OCI-LY1 (cell line): ENCODE measurements around the gene ATP11A.

ENCODE experiments used
- H2AFZ ChIP-seq: fragments of 200-600 bp; sonication (generic), shearing (Covaris generic); 2 replicates; pipeline ENCODE4 v1.6.0; 2014; ENCODE audit warnings: antibody characterized with exemption, mild to moderate bottlenecking, low read length
- H3F3A ChIP-seq: fragments of 200-600 bp; sonication (generic), shearing (Covaris generic); 2 replicates; pipeline ENCODE4 v1.6.0; 2014; ENCODE audit warnings: mild to moderate bottlenecking, antibody characterized with exemption, low read length, moderate library complexity; ENCODE audit not compliant: insufficient read depth
- H3K27ac ChIP-seq: fragments of 200-600 bp; sonication (generic); 2 replicates; pipeline ENCODE4 v1.5.1; 2014; ENCODE audit warnings: low read length, mixed run types, mild to moderate bottlenecking, low read depth; ENCODE audit not compliant: poor library complexity, severe bottlenecking
- H3K27me3 ChIP-seq: fragments of 200-600 bp; sonication (generic); 2 replicates; pipeline ENCODE4 v1.6.0; 2014; ENCODE audit warnings: antibody characterized with exemption, mild to moderate bottlenecking, low read length, moderate library complexity; ENCODE audit not compliant: insufficient read depth
- H3K36me3 ChIP-seq: fragments of 200-600 bp; sonication (generic); 2 replicates; pipeline ENCODE4 v1.6.1; 2014; ENCODE audit warnings: mild to moderate bottlenecking, antibody characterized with exemption, low read length, moderate library complexity, mixed read lengths; ENCODE audit not compliant: insufficient read depth
- H3K4me1 ChIP-seq: fragments of 200-600 bp; sonication (generic); 2 replicates; pipeline ENCODE4 v1.5.1; 2014; ENCODE audit warnings: mild to moderate bottlenecking, low read length, moderate library complexity; ENCODE audit not compliant: insufficient read depth, severe bottlenecking
- H3K4me2 ChIP-seq: fragments of 200-600 bp; sonication (generic), shearing (Covaris generic); 2 replicates; pipeline ENCODE4 v1.6.1; 2014; ENCODE audit warnings: low read length
- H3K4me3 ChIP-seq: fragments of 200-600 bp; sonication (generic); 2 replicates; pipeline ENCODE4 v1.5.1; 2014; ENCODE audit warnings: low read length, low read depth, mild to moderate bottlenecking, mixed read lengths; ENCODE audit not compliant: poor library complexity, severe bottlenecking
- H3K79me2 ChIP-seq: fragments of 200-600 bp; shearing (Covaris generic); 2 replicates; pipeline ENCODE4 v1.6.1; 2016; ENCODE audit warnings: mixed run types, low read length, mixed read lengths; ENCODE audit not compliant: insufficient read depth
- H3K9ac ChIP-seq: fragments of 200-600 bp; sonication (generic), shearing (Covaris generic); 2 replicates; pipeline ENCODE4 v1.6.1; 2014; ENCODE audit warnings: mild to moderate bottlenecking, low read length, mixed read lengths
- H3K9me2 ChIP-seq: fragments of 200-600 bp; sonication (generic), shearing (Covaris generic); 2 replicates; pipeline ENCODE4 v1.6.1; 2014; ENCODE audit warnings: low read depth, mild to moderate bottlenecking, low read length, mixed read lengths
- H3K9me3 ChIP-seq: fragments of 200-600 bp; shearing (Covaris generic); 2 replicates; pipeline ENCODE4 v1.6.1; 2014; ENCODE audit warnings: low read length, mixed read lengths
- H4K20me1 ChIP-seq: fragments of 200-600 bp; sonication (generic), shearing (Covaris generic); 2 replicates; pipeline ENCODE4 v1.6.0; 2016; ENCODE audit warnings: mild to moderate bottlenecking, low read length; ENCODE audit not compliant: insufficient read depth
- CTCF ChIP-seq: fragments of 200-600 bp; sonication (generic), shearing (Covaris generic); IDR thresholded peaks from 2 replicates; pipeline ENCODE4 v1.5.1; 2017; ENCODE audit warnings: mild to moderate bottlenecking, antibody characterized with exemption, low read length, moderate library complexity, mixed read lengths
- EZH2 ChIP-seq: fragments of 200-600 bp; sonication (generic), shearing (Covaris generic); IDR thresholded peaks from 2 replicates; pipeline ENCODE4 v1.8.0; 2017; ENCODE audit warnings: borderline replicate concordance, mixed run types, mild to moderate bottlenecking, antibody characterized with exemption, low read length, moderate library complexity, mixed read lengths

The ATP11A gene

GRCh38 chr13:112814905-112815585 is 125.2 kb downstream of the ATP11A start:
- no peaks in the 10 kb centered on the region for H4K20me1 ChIP-seq
- H3K27me3 ChIP-seq: no peaks in the 10 kb centered on the region
- no peaks in the 10 kb centered on the region for H3K9me2 ChIP-seq
- no peak overlapping the region for H3K9ac ChIP-seq
- H3K4me3 ChIP-seq: no peak overlapping the region
- no peak for TF ChIP-seq CTCF
- no peak for TF ChIP-seq EZH2
- no peak overlapping the region for H3K4me2 ChIP-seq
- peaks cover 2% of the 10 kb centered on the region; the same call in 1 of the 2 replicates for H3K9me3 ChIP-seq
- H3K79me2 ChIP-seq: no peaks in the 10 kb centered on the region
- no peaks in the 10 kb centered on the region for H3F3A ChIP-seq
- no peak overlapping the region for H3K27ac ChIP-seq
- no peaks in the 10 kb centered on the region for H3K4me1 ChIP-seq
- H2AFZ ChIP-seq: no peak overlapping the region
- peaks cover 27% of the 10 kb centered on the region for H3K36me3 ChIP-seq

GRCh38 chr13:112815871-112816270 is 126.0 kb downstream of the ATP11A start:
- H3K27ac ChIP-seq: no peak overlapping the region
- no peaks in the 10 kb centered on the region for H3K27me3 ChIP-seq
- H3K9ac ChIP-seq: no peak overlapping the region
- H3K4me1 ChIP-seq: no peaks in the 10 kb centered on the region
- no peak for TF ChIP-seq EZH2
- TF ChIP-seq CTCF: no peak
- peaks cover 35% of the 10 kb centered on the region for H3K36me3 ChIP-seq
- H3K4me2 ChIP-seq: no peak overlapping the region
- H3K9me3 ChIP-seq: peaks cover 2% of the 10 kb centered on the region; the same call in 1 of the 2 replicates
- no peaks in the 10 kb centered on the region for H3F3A ChIP-seq
- no peaks in the 10 kb centered on the region for H3K79me2 ChIP-seq
- H3K4me3 ChIP-seq: no peak overlapping the region
- H4K20me1 ChIP-seq: no peaks in the 10 kb centered on the region
- H2AFZ ChIP-seq: no peak overlapping the region
- H3K9me2 ChIP-seq: no peaks in the 10 kb centered on the region

- Histone ChIP-seq H3K36me3 (peaks cover 36% of the 10 kb centered on the region), H2AFZ (no peak overlapping the region), H3K9me2 (no peaks in the 10 kb centered on the region), H3K9me3 (peaks cover 2% of the 10 kb centered on the region; the same call in 1 of the 2 replicates), H3K27me3 (no peaks in the 10 kb centered on the region), H4K20me1 (no peaks in the 10 kb centered on the region), H3K9ac (no peak overlapping the region), H3F3A (no peaks in the 10 kb centered on the region), H3K79me2 (no peaks in the 10 kb centered on the region), H3K4me3 (no peak overlapping the region), H3K4me2 (no peak overlapping the region), H3K4me1 (no peaks in the 10 kb centered on the region), H3K27ac (no peak overlapping the region)
- no peak for TF ChIP-seq EZH2
- no peak for TF ChIP-seq CTCF
Measured at GRCh38 chr13:112818040-112818697, 128.3 kb downstream of the ATP11A start.
